ENCODE measurements around the gene CX3CR1.
"Not testable (repeated sequence)": the region's sequence is repeated elsewhere in the genome, so short reads cannot be mapped to it uniquely, and the experiment has no call there.

The CX3CR1 gene, protein sequence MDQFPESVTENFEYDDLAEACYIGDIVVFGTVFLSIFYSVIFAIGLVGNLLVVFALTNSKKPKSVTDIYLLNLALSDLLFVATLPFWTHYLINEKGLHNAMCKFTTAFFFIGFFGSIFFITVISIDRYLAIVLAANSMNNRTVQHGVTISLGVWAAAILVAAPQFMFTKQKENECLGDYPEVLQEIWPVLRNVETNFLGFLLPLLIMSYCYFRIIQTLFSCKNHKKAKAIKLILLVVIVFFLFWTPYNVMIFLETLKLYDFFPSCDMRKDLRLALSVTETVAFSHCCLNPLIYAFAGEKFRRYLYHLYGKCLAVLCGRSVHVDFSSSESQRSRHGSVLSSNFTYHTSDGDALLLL

DNA sequence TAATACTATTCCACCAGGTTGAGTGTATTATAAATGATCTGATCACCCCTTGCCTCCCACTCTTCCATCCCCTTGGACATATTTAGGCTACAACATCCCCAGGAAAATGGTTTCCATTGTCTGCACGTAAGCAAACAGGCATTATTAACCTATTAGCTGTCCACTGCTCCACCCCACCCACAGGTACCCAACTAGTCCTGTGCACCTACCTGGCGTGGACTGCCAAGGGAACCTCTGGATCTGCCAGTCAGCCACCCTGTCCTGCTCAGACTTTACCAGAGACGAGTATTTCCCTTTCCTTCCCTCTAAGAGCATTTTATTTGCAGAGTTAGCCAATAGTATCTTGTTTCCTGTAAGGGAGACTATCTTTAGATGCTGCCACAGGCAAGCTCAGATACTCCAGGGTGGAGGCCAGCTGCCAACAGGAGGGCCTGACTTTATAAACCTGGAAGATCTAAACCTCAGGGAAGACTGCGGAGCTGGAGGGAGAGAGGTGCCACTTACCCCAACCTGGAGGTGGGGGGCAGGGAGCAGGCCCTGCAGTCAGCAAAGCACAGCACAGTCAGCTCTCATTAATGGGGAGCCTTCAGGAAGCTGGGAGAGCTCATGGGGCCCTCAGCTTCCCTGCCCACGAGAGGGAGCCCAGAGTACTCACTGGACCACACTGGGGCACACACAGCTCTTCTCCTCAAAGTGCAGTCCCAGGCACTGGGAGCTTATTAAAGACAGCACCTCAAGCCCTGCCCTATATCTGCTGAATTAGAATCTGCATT, at the start of gene CX3CR1:
CX3CR1 (minus strand) TSS at position 292 of the 773 bp plus-strand sequence. CDS start 13,527 bp downstream, outside the sequence.
- Mint-ChIP-seq H3K27me3 (no peaks in the 10 kb centered on the region), H3K4me3 (peak within 1 kb of the TSS; percentile 7 to 58), H3K9me3 (no peaks in the 10 kb centered on the region), H3K4me1 (peaks cover 34 to 63% of the 10 kb centered on the region in 2 donors), H3K27ac (peak within 1 kb of the TSS; percentile 15), H3K36me3 (peaks cover 0 to 3% of the 10 kb centered on the region in 2 donors)
- no peak for ATAC-seq (replicated peaks)
- no peak for DNase-seq

DNA sequence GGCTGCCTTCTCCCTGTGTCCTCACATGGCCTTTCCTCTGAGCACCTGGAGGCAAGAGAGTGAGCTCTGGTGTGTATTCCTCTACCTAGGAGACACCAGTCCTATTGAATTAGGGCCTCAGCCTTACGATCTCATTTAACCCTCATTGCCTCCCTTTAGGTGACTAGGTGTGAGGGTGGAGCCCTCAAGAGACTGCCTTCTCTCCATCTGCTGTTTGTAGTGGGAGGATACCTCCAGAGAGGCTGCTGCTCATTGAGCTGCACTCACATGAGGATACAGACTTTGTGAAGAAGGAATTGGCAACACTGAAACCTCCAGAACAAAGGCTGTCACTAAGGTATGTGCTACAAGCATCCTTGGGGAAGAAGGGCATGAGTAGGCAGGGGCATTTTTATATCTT, 49.7 kb upstream of the CX3CR1 start, which contains the start of gene CCR8:
CCR8 (plus strand) TSS at position 217 of the 400 bp plus-strand sequence. CDS start 2,623 bp downstream, outside the sequence.
- Mint-ChIP-seq H3K4me3 (no peak within 1 kb of the TSS), H3K27me3 (peaks cover 0 to 6% of the 10 kb centered on the region in 2 donors), H3K4me1 (peaks cover 6 to 16% of the 10 kb centered on the region in 2 donors), H3K9me3 (no peaks in the 10 kb centered on the region), H3K27ac (no peak within 1 kb of the TSS), H3K36me3 (no peaks in the 10 kb centered on the region)
- DNase-seq, result no peak
- ATAC-seq (replicated peaks), result no peak

DNA sequence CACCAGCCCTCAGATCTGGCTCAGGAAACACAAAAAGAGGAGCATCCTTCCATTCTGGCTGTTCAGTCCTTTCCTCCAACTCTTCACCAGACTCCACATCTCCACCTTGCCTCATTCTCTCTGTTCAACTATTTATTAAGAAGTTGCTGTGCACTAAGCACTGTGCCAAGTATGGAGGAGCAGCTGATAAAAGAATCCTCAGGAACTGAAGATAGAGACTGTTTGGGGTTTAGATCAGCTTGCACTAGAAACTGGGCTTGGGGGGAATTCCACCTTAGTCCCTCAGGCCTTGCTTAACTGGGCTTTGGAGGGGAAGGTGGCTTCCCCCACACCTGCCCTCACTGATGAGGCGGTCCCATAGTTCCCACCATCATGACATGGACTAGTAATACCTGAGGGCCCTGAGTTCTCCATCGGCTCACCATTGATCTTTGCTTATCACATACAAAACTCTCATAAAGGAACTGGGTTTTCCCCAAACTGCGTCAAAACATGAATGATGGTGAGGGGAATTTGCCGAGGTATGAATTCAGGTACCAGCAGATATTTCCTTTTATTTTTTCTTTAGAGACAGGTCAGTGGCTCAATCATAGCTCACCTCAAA, 48.0 kb upstream of the CX3CR1 start:
- Mint-ChIP-seq H3K4me3 (no peak overlapping the region), H3K27ac (peak overlapping the region; percentile 27), H3K27me3 (no peaks in the 10 kb centered on the region), H3K36me3 (no peaks in the 10 kb centered on the region), H3K4me1 (peaks cover 6 to 16% of the 10 kb centered on the region in 2 donors), H3K9me3 (no peaks in the 10 kb centered on the region)
- ATAC-seq (replicated peaks) (peak; percentile 89 to 94), DNase-seq (peak; percentile 39)

DNA sequence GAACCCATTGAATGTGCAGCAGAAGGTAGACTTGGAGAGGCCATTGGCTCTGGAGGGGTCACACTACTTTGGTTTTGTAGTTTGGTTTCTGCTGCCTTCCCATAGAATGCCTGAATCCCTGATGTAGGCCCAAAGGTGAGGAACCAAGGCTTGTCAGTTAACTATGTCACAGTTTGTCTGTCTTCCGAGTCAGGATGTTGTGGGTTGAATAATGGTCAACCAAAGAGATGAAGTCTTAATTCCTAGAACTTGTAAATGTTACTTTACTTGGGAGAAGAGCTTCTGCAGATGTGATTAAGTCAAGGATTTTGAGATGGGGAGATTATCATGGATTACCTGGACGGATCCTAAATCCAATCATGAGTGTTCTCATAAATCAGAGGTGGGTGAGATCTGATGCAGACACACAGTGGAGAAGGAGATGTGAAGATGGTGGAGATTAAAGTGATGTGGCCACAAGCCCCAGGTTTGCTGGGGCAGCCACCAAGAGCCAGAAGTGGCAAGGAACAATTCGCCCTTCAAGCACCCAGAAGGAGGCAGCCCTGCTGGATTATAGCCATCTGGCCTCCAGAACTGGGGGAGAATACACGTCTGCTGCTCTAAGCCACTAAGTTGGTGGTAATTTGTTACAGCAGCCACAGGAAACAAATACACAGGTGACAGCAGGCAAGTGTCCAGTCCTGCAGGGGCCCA, 47.4 kb upstream of the CX3CR1 start:
- ATAC-seq (replicated peaks) (peak in 1 of 2 donors; percentile 4), DNase-seq (no peak)
- H3K9me3 Mint-ChIP-seq, result no peaks in the 10 kb centered on the region
- H3K27me3 Mint-ChIP-seq, result no peaks in the 10 kb centered on the region
- H3K4me1 Mint-ChIP-seq, result peaks cover 6 to 16% of the 10 kb centered on the region in 2 donors
- no peak overlapping the region for H3K27ac Mint-ChIP-seq
- H3K4me3 Mint-ChIP-seq, result no peak overlapping the region
- H3K36me3 Mint-ChIP-seq, result no peaks in the 10 kb centered on the region

DNA sequence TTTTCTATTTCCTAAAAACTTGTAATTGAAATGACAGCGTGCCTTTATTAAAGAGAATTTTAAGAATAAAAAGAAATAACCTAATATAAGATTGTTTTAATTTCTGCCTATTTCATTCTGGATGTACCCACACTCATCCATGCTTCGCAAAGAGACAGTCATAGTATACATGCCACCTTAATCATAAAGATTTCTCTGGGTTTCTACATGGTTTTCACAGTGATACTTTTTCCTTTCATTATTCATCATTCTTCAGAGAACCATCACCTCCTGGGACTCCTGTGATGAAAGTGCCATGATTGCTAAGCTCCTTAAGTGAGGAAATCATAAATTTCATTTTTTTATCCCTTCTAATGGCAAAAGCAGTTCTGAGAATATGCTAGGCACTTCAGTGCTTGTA, 45.4 kb upstream of the CX3CR1 start:
- no peaks in the 10 kb centered on the region for H3K36me3 Mint-ChIP-seq
- H3K27ac Mint-ChIP-seq, result no peak overlapping the region
- DNase-seq (no peak), ATAC-seq (replicated peaks) (no peak)
- no peaks in the 10 kb centered on the region for H3K27me3 Mint-ChIP-seq
- peaks cover 6 to 16% of the 10 kb centered on the region in 2 donors for H3K4me1 Mint-ChIP-seq
- no peak overlapping the region for H3K4me3 Mint-ChIP-seq
- H3K9me3 Mint-ChIP-seq, result no peaks in the 10 kb centered on the region

DNA sequence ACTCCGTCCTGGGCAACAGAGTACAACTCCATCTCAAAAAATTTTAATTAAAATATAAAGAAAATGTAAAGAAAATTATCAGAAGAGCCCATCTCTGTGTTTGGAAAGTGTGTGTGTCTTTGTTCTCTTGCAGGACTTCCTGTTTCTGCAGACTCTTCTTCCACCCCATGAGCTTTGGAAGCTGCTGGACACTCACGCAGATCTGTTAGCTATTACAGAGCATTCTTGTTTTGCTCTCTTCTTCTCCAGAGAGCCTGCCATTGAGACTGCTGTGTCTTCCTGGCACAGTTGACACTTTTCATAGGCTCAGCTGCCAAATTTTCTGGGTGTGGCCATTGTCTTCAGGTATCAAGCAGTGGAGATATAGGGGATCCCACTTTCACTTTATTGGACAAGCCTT, 43.7 kb upstream of the CX3CR1 start:
- ATAC-seq (replicated peaks), result no peak
- Mint-ChIP-seq H3K9me3 (no peaks in the 10 kb centered on the region), H3K4me1 (peaks cover 6 to 16% of the 10 kb centered on the region in 2 donors), H3K36me3 (no peaks in the 10 kb centered on the region), H3K27me3 (peaks cover 0 to 5% of the 10 kb centered on the region in 2 donors), H3K27ac (no peak overlapping the region), H3K4me3 (no peak overlapping the region)
- no peak for DNase-seq

DNA sequence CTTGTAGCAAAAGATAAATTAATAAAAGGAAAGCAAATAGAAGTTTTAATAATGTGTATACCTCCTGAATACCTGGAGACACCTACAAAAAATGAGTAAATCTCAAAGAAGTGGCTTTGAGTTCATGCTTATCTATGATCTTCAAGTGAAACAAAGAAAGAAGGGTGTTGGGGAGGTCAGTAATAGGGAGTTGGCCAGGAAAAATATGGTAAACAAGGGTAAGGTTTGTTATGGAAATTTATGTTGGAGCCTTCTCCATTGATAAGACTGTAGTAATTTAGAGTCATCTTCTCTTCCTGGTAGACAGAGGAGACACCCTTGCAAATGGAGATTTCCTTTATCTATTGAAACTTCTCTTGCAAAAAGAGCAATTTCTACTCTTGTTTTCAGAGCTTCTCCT, 43.1 kb upstream of the CX3CR1 start:
- peaks cover 5 to 8% of the 10 kb centered on the region in 2 donors for H3K27me3 Mint-ChIP-seq
- no peak overlapping the region for H3K27ac Mint-ChIP-seq
- peaks cover 5 to 10% of the 10 kb centered on the region in 2 donors for H3K4me1 Mint-ChIP-seq
- no peak for DNase-seq
- no peaks in the 10 kb centered on the region for H3K9me3 Mint-ChIP-seq
- no peaks in the 10 kb centered on the region for H3K36me3 Mint-ChIP-seq
- H3K4me3 Mint-ChIP-seq, result no peak overlapping the region
- no peak for ATAC-seq (replicated peaks)

DNA sequence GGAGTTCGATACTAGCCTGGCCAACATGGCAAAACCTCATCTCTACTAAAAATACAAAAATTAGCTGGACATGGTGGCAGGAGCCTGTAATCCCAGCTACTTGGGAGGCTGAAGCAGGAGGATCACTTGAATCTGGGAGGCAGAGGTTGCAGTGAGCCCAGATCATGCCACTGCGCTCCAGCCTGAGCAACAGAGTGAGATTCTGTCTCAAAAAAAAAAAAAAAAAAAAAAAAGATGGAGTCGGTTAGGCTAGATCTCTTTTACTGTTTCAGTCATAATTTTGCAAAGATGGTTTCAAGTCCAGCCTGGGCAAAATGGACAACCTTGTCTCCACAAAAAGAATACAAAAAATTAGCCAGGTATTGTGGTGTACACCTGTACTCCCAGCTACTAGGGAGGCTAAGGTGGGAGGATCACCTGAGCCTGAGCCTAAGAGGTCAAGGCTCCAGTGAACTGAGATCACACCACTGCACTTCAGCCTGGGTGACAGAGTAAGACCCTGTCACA, 42.4 kb upstream of the CX3CR1 start:
- not testable (repeated sequence) for H3K4me3 Mint-ChIP-seq; H3K27me3 Mint-ChIP-seq; H3K9me3 Mint-ChIP-seq; H3K36me3 Mint-ChIP-seq; H3K27ac Mint-ChIP-seq; DNase-seq; ATAC-seq (replicated peaks); H3K4me1 Mint-ChIP-seq

DNA sequence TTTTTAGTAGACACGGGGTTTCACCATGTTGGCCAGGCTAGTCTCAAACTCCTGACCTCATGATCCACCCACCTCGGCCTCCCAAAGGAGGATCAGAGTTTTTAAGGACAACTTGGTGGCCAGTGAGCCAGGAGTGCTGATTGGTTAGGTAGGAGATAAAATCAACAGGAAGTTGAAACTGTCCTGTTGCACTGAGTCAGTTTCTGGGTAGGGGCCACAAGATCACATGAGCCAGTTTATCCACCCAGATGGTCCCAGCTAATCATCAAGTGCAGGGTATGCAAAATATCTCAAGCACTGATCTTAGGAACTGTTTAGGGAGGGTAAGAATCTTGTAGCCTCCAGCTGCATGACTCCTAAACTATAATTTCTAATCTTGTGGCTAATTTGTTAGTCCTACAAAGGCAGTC, 41.7 kb upstream of the CX3CR1 start:
- not testable (repeated sequence) for H3K4me3 Mint-ChIP-seq, H3K4me1 Mint-ChIP-seq, DNase-seq

DNA sequence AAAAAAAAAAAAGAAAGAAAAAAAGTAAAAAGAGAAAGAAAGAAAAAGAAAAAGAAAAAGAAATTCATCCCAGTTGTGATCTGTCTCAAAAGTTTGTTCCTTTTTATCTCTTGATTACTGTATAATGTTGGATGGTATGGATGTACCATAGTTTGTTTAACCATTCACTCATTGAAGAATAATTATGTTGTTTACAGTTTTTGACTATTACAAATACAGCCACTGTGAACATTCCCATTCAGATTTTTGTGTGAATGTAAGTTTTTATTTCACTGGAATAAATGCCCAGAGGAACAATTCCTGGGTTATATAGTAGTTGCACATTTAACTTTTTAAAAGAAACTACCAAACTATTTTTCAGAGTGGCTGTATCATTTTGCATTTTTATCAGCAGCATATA, 39.4 kb upstream of the CX3CR1 start:
- DNase-seq, result no peak
- peaks cover 4% of the 10 kb centered on the region in 2 donors for H3K36me3 Mint-ChIP-seq
- H3K4me1 Mint-ChIP-seq, result no peaks in the 10 kb centered on the region
- H3K4me3 Mint-ChIP-seq, result no peak overlapping the region
- peaks cover 12% of the 10 kb centered on the region in 2 donors for H3K27me3 Mint-ChIP-seq
- no peak overlapping the region for H3K27ac Mint-ChIP-seq
- no peak for ATAC-seq (replicated peaks)
- peaks cover 5 to 7% of the 10 kb centered on the region in 2 donors for H3K9me3 Mint-ChIP-seq

More for the DNA sequence above, 41.7 kb upstream of the CX3CR1 start:
- not testable (repeated sequence) for H3K9me3 Mint-ChIP-seq; ATAC-seq (replicated peaks); H3K27ac Mint-ChIP-seq; H3K27me3 Mint-ChIP-seq; H3K36me3 Mint-ChIP-seq

DNA sequence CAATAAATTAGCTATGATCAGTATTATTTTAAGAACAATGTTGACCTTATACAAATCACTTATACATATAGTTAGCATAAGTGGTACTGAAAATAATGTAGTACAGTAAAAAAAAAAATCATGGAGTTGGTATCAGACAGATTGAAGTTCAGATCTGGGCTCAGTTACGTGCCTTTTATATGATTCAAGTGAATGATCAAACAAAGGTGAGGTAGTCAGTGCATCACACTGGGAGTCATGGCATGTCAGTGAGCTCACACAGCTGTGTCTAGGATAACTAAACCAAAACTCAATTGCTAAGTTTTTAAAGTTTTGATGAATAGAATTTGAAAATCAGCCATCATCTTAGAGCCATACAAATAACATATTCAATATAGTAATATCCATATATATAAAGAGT, 38.5 kb upstream of the CX3CR1 start:
- ATAC-seq (replicated peaks), result no peak
- Mint-ChIP-seq H3K27me3 (peaks cover 17 to 19% of the 10 kb centered on the region in 2 donors), H3K9me3 (peaks cover 8 to 10% of the 10 kb centered on the region in 2 donors), H3K4me3 (no peak overlapping the region), H3K36me3 (peaks cover 5 to 9% of the 10 kb centered on the region in 2 donors), H3K27ac (no peak overlapping the region), H3K4me1 (no peaks in the 10 kb centered on the region)
- DNase-seq, result no peak

DNA sequence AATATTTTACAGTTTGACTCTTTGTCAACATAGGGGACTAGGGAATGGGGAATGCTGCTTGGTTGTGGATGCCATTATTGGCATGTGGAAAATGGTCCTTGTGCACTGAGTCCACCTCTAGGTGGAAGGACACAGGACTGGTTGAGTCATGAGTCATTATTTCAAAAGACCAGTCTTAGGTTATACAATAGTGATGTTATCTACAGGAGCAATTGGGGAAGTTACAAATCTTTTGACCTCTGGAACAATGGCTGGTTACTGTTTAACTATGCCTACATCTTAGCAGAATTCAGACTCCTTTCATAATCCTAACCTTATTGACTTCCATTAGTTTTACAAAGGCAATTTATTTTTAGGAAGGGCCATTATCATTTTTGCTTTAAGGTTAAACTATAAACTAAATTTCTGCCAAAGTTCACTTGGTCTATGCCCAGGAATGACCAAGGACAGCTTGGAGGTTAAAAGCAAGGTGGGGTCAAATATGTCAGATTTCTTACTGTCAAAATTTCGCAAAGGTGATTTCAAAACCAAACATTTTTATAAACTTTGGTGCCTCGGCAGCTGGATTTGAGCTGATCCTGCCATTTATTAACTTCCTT, 37.8 kb upstream of the CX3CR1 start:
- ATAC-seq (replicated peaks) (peak; percentile 39 to 55), DNase-seq (no peak)
- H3K36me3 Mint-ChIP-seq, result peaks cover 6 to 11% of the 10 kb centered on the region in 2 donors
- H3K9me3 Mint-ChIP-seq, result peaks cover 9 to 10% of the 10 kb centered on the region in 2 donors
- H3K4me1 Mint-ChIP-seq, result no peaks in the 10 kb centered on the region
- no peak overlapping the region for H3K4me3 Mint-ChIP-seq
- peaks cover 21 to 23% of the 10 kb centered on the region in 2 donors for H3K27me3 Mint-ChIP-seq
- no peak overlapping the region for H3K27ac Mint-ChIP-seq

DNA sequence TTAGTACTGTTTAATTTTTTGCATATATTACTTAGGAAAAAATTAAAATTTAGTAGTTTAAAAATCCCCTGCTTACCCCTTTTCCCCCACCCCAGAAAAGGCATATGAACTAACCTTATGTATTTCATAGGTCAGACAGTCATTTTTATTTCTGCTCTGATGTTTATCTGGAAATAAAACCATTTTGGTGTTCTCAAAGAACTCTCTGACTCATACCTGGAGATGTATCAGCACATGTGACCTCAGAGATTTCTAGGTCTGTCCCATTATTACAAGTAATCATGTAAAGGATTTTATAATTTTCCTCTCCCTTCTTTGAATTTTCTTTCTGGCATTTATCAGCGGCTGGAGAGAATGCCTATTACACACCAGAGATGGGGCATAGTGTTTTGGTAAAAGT, 35.6 kb upstream of the CX3CR1 start:
- no peak overlapping the region for H3K4me3 Mint-ChIP-seq
- no peak for DNase-seq
- H3K27me3 Mint-ChIP-seq, result peaks cover 27 to 37% of the 10 kb centered on the region in 2 donors
- no peaks in the 10 kb centered on the region for H3K4me1 Mint-ChIP-seq
- H3K27ac Mint-ChIP-seq, result no peak overlapping the region
- peaks cover 10% of the 10 kb centered on the region in 2 donors for H3K9me3 Mint-ChIP-seq
- peaks cover 6 to 11% of the 10 kb centered on the region in 2 donors for H3K36me3 Mint-ChIP-seq
- peak; percentile 34 for ATAC-seq (replicated peaks)
